ENCODE measurements around the gene RNF26. TPM values are rescaled to one million over a fixed set of nuclear protein-coding genes. Genes with fewer than 3 reads are reported as not detected.
A peak's percentile ranks its signal among the peaks of the same experiment; 100 is the strongest.

Gene RNF26
- total RNA-seq, 2 donors from 2014 or later = 51.8 to 76.3 TPM

DNA sequence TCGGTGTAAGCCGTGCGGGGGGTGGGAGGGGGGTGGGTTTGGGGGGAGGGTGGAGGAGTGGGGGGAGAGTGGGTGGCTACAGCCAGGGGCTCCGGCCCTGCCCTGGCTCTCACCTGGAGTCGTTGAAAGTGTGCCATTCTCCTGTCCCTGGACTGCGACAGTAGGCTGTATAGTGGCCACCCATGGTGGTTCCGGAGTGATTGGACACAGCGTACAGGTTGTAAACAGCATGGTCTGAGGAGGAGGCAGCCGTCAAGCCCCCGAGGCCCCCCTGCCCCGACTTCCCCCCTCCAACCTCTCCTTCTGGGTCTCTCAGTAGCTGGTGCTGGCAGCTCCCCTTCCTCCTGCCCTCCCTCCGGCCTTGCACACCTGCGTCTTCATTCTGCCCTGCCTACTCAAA, 22.7 kb downstream of the RNF26 start:
- peaks cover 16% of the 10 kb centered on the region for H3K4me1 ChIP-seq (ENCODE audit: control insufficient read depth, insufficient read depth, low read length)
- H3K27me3 ChIP-seq (ENCODE audit: control insufficient read depth, insufficient read depth, low read length, poor library complexity, severe bottlenecking) = no peaks in the 10 kb centered on the region
- Mint-ChIP-seq H3K4me3 (peak overlapping the region; percentile 58), H3K4me1 (peaks cover 25% of the 10 kb centered on the region), H3K9me3 (no peaks in the 10 kb centered on the region), H3K36me3 (ENCODE audit: low read depth) (peaks cover 47% of the 10 kb centered on the region), H3K27ac (no peak overlapping the region), H3K27me3 (ENCODE audit: insufficient read depth) (peaks cover 28% of the 10 kb centered on the region)
- TF ChIP-seq, protein P1, sequence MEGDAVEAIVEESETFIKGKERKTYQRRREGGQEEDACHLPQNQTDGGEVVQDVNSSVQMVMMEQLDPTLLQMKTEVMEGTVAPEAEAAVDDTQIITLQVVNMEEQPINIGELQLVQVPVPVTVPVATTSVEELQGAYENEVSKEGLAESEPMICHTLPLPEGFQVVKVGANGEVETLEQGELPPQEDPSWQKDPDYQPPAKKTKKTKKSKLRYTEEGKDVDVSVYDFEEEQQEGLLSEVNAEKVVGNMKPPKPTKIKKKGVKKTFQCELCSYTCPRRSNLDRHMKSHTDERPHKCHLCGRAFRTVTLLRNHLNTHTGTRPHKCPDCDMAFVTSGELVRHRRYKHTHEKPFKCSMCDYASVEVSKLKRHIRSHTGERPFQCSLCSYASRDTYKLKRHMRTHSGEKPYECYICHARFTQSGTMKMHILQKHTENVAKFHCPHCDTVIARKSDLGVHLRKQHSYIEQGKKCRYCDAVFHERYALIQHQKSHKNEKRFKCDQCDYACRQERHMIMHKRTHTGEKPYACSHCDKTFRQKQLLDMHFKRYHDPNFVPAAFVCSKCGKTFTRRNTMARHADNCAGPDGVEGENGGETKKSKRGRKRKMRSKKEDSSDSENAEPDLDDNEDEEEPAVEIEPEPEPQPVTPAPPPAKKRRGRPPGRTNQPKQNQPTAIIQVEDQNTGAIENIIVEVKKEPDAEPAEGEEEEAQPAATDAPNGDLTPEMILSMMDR (conservative IDR thresholded peaks at IDR 0.05) = no peak
- no peak overlapping the region for H3K9ac ChIP-seq (ENCODE audit: extremely low read depth, low read length, poor library complexity, severe bottlenecking)
- WGBS, 2 experiments (ENCODE audit: insufficient coverage in 1 of 2, insufficient read length in 1 of 2) = 88 to 90% methylated on average over 5 to 10 of the region's 13 CpGs
- no peaks in the 10 kb centered on the region for H3K9me3 ChIP-seq (ENCODE audit: control insufficient read depth, low read length)
- no peak for DNase-seq
- H3K36me3 ChIP-seq (ENCODE audit: control insufficient read depth, insufficient read depth, low read length) = peaks cover 53% of the 10 kb centered on the region
- no peak overlapping the region for H3K27ac ChIP-seq (ENCODE audit: low read depth, low read length)
- H3K4me3 ChIP-seq (ENCODE audit: low read length) = no peak overlapping the region

DNA sequence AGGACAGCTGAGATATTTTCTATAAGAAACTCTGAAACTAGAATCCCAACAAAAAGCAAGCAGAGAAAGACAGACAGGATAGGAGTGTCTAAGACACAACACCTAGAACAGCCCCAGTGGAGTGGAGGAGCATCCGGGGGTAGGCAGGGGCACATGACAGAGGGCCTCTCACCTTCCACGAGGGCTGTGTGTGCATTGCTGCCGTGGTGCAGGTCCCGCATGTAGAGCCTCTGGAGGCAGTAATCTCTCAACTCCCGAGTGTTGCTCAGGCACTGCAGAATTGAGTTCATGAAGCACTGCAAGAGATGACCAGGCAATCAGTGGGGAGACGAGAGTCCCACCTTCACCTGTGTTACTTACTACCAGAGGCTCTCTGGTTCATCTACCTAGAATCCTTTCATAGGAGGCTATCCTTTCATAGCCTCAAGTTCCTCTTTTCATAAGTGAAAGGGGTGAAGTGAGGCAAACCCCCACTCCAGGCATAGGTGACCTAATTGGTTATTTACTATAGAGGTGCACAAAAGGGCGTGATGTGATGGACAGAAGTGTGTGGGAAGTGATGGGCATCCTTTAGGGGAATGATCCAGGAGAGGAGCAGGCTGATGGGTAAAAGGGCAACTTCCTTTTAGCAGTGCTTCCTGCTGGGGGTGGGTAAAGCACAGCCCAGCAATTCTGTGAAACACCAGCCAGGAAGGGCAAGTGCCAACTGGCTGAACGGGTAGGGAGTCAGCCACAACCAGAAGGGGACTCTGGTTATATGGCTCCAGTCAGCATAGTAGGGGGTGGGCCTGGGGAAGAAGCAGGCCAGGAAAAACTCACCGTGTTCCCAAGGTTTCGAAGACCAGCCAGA, 25.3 kb downstream of the RNF26 start:
- no peak overlapping the region for H3K4me3 Mint-ChIP-seq
- Histone ChIP-seq H3K27me3 (ENCODE audit: control insufficient read depth, insufficient read depth, low read length, poor library complexity, severe bottlenecking) (peaks cover 4% of the 10 kb centered on the region), H3K9me3 (ENCODE audit: control insufficient read depth, low read length) (no peaks in the 10 kb centered on the region), H3K9ac (ENCODE audit: extremely low read depth, low read length, poor library complexity, severe bottlenecking) (no peak overlapping the region), H3K4me3 (ENCODE audit: low read length) (no peak overlapping the region), H3K4me1 (ENCODE audit: control insufficient read depth, insufficient read depth, low read length) (peaks cover 30% of the 10 kb centered on the region), H3K36me3 (ENCODE audit: control insufficient read depth, insufficient read depth, low read length) (peaks cover 50% of the 10 kb centered on the region), H3K27ac (ENCODE audit: low read depth, low read length) (no peak overlapping the region)
- TF ChIP-seq, protein P1 (conservative IDR thresholded peaks at IDR 0.05) = no peak
- 92 to 94% methylated on average over 10 of the region's 10 CpGs for WGBS, 2 experiments (ENCODE audit: insufficient coverage in 1 of 2, insufficient read length in 1 of 2)
- H3K27ac Mint-ChIP-seq = no peak overlapping the region
- peaks cover 45% of the 10 kb centered on the region for H3K36me3 Mint-ChIP-seq (ENCODE audit: low read depth)
- DNase-seq = no peak
- no peaks in the 10 kb centered on the region for H3K9me3 Mint-ChIP-seq
- peaks cover 37% of the 10 kb centered on the region for H3K27me3 Mint-ChIP-seq (ENCODE audit: insufficient read depth)
- peaks cover 33% of the 10 kb centered on the region for H3K4me1 Mint-ChIP-seq

DNA sequence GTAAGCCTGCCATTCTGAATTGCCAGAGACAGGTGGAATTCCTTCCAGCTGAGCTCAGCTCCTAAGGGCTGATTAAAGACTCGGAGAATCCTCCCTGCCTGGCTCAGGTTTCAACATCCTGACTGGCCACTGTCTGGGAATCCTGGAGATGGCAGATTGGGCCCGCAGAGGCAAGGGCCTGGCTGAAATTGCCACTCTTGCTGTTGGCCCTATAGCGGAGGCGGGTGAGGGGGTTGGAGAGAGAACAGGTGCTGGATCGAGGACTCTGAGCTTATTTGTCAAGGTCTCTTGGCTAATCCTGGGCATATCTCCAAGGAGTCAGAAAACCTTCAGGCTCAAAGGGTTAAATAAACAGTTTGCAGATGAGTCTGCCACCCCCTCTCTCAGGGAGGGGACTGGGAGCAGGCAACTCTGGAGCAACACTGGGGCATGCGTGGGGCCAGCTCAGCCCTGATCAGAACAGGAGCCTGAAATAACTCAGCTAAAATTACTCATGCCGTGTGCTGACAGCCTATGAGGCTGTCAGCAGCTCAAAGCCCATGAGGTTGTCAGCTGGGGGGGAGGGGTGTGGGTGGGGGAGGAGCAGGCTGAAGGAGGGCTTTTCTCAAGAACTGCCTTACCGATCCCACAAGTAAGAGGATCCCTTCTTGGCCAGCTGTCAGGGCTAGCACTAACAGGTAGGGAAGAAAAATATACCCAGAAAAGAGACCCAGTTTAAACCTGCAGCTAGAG, 26.9 kb downstream of the RNF26 start:
- no peaks in the 10 kb centered on the region for H3K9me3 Mint-ChIP-seq
- peak overlapping the region; percentile 1 for H3K27ac ChIP-seq (ENCODE audit: low read depth, low read length)
- peaks cover 14% of the 10 kb centered on the region for H3K27me3 ChIP-seq (ENCODE audit: control insufficient read depth, insufficient read depth, low read length, poor library complexity, severe bottlenecking)
- H3K4me3 Mint-ChIP-seq = peak overlapping the region; percentile 37
- H3K4me1 ChIP-seq (ENCODE audit: control insufficient read depth, insufficient read depth, low read length) = peaks cover 30% of the 10 kb centered on the region
- 9 to 13% methylated on average over 5 to 8 of the region's 8 CpGs for WGBS, 2 experiments (ENCODE audit: insufficient coverage in 1 of 2, insufficient read length in 1 of 2)
- peak overlapping the region; percentile 1 for H3K9ac ChIP-seq (ENCODE audit: extremely low read depth, low read length, poor library complexity, severe bottlenecking)
- H3K27ac Mint-ChIP-seq = peak overlapping the region; percentile 94
- no peaks in the 10 kb centered on the region for H3K9me3 ChIP-seq (ENCODE audit: control insufficient read depth, low read length)
- H3K4me1 Mint-ChIP-seq = peaks cover 30% of the 10 kb centered on the region
- TF ChIP-seq, protein P1 (conservative IDR thresholded peaks at IDR 0.05) = no peak
- peak overlapping the region; percentile 75 for H3K4me3 ChIP-seq (ENCODE audit: low read length)
- peak; percentile 90 for DNase-seq
- H3K36me3 ChIP-seq (ENCODE audit: control insufficient read depth, insufficient read depth, low read length) = peaks cover 36% of the 10 kb centered on the region
- peaks cover 42% of the 10 kb centered on the region for H3K36me3 Mint-ChIP-seq (ENCODE audit: low read depth)
- peaks cover 42% of the 10 kb centered on the region for H3K27me3 Mint-ChIP-seq (ENCODE audit: insufficient read depth)
